Measurements from ENCODE around the gene SLC23A2. TPM values are rescaled to one million over a fixed set of nuclear protein-coding genes. Genes with fewer than 3 reads are reported as not detected.
"Not testable (repeated sequence)": the region's sequence is repeated elsewhere in the genome, so short reads cannot be mapped to it uniquely, and the experiment has no call there.

SLC23A2 gene
- total RNA-seq, 1 experiment from 2014 or later: 14.6 TPM

- POLR2A ChIA-PET: no interaction called here
- BruUV-seq (replicated peaks): no TSS peak
- in situ Hi-C loops (cut with HindIII; ENCODE audit: low pct_unique_long_range_greater_than_20kb, low sequenced_read_pairs) (no loop called here), intact Hi-C loops (cut with micrococcal nuclease; ENCODE audit: unreplicated experiment) (no loop called here)
- no peak for DNase-seq (ENCODE audit: low read depth, low spot score)
- Histone ChIP-seq H3K9me3 (ENCODE audit: control insufficient read depth, insufficient read depth, low read depth, low read length) (no peaks in the 10 kb centered on the region), H3K4me1 (ENCODE audit: control insufficient read depth, insufficient read depth, low read length) (no peaks in the 10 kb centered on the region), H3K36me3 (ENCODE audit: control insufficient read depth, insufficient read depth, low read length) (no peaks in the 10 kb centered on the region), H3K27me3 (ENCODE audit: control insufficient read depth, insufficient read depth, low read length) (no peaks in the 10 kb centered on the region), H3K4me3 (ENCODE audit: low read depth in 2 of 2, low read length in 2 of 2) (no peak overlapping the region), H3K27ac (ENCODE audit: low read length) (no peak overlapping the region)
- TF ChIP-seq SIN3A (IDR thresholded peaks at IDR 0.05; ENCODE audit: borderline replicate concordance, insufficient read depth, low read depth, low read length) (no peak), POLR2AphosphoS5 (IDR thresholded peaks at IDR 0.05; ENCODE audit: low read depth, low read length) (no peak)
- TF ChIP-seq, protein P1, sequence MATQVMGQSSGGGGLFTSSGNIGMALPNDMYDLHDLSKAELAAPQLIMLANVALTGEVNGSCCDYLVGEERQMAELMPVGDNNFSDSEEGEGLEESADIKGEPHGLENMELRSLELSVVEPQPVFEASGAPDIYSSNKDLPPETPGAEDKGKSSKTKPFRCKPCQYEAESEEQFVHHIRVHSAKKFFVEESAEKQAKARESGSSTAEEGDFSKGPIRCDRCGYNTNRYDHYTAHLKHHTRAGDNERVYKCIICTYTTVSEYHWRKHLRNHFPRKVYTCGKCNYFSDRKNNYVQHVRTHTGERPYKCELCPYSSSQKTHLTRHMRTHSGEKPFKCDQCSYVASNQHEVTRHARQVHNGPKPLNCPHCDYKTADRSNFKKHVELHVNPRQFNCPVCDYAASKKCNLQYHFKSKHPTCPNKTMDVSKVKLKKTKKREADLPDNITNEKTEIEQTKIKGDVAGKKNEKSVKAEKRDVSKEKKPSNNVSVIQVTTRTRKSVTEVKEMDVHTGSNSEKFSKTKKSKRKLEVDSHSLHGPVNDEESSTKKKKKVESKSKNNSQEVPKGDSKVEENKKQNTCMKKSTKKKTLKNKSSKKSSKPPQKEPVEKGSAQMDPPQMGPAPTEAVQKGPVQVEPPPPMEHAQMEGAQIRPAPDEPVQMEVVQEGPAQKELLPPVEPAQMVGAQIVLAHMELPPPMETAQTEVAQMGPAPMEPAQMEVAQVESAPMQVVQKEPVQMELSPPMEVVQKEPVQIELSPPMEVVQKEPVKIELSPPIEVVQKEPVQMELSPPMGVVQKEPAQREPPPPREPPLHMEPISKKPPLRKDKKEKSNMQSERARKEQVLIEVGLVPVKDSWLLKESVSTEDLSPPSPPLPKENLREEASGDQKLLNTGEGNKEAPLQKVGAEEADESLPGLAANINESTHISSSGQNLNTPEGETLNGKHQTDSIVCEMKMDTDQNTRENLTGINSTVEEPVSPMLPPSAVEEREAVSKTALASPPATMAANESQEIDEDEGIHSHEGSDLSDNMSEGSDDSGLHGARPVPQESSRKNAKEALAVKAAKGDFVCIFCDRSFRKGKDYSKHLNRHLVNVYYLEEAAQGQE (IDR thresholded peaks at IDR 0.05; ENCODE audit: insufficient read depth in 1 of 2, low read depth in 2 of 2, low read length in 1 of 2): no peak
- TF ChIP-seq, protein P2, sequence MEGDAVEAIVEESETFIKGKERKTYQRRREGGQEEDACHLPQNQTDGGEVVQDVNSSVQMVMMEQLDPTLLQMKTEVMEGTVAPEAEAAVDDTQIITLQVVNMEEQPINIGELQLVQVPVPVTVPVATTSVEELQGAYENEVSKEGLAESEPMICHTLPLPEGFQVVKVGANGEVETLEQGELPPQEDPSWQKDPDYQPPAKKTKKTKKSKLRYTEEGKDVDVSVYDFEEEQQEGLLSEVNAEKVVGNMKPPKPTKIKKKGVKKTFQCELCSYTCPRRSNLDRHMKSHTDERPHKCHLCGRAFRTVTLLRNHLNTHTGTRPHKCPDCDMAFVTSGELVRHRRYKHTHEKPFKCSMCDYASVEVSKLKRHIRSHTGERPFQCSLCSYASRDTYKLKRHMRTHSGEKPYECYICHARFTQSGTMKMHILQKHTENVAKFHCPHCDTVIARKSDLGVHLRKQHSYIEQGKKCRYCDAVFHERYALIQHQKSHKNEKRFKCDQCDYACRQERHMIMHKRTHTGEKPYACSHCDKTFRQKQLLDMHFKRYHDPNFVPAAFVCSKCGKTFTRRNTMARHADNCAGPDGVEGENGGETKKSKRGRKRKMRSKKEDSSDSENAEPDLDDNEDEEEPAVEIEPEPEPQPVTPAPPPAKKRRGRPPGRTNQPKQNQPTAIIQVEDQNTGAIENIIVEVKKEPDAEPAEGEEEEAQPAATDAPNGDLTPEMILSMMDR (IDR thresholded peaks at IDR 0.05): no peak
- no peak for ATAC-seq
- CTCF ChIA-PET: interaction anchor here (0.6 kb wide), 1 partner anchor 46 kb away, joined by 3 read pairs; no protein-coding TSS in a partner anchor
These were observed 37.9 kb upstream of the SLC23A2 start for GRCh38 chr20:5039255-5039657.

DNA sequence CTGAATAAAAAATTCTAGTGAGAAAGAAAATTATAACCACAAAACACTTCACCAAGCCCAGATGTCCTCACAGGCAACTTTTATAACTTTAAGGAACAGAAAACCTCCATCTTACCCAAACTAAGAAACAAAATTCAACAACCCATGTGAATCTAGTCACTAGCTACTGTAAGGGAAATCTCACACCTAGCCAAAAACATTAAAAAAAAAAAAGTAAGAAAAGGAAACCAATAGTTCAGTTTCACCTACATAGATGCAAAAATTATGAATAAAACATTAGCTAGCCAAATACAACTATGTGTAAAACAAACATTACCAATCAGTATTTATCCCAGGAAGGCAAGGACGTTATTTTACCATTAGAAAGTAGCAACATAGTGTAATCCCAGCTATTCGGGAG, 35.5 kb upstream of the SLC23A2 start:
- Histone ChIP-seq H3K36me3 (ENCODE audit: control insufficient read depth, insufficient read depth, low read length) (no peaks in the 10 kb centered on the region), H3K4me1 (ENCODE audit: control insufficient read depth, insufficient read depth, low read length) (no peaks in the 10 kb centered on the region), H3K27ac (ENCODE audit: low read length) (no peak overlapping the region), H3K9me3 (ENCODE audit: control insufficient read depth, insufficient read depth, low read depth, low read length) (no peaks in the 10 kb centered on the region), H3K4me3 (ENCODE audit: low read depth in 2 of 2, low read length in 2 of 2) (no peak overlapping the region), H3K27me3 (ENCODE audit: control insufficient read depth, insufficient read depth, low read length) (no peaks in the 10 kb centered on the region)
- no peak for TF ChIP-seq TCF7L2 (IDR thresholded peaks at IDR 0.05; ENCODE audit: low read depth, low read length)
- TF ChIP-seq, protein P2 (IDR thresholded peaks at IDR 0.05): no peak
- TF ChIP-seq POLR2AphosphoS5 (IDR thresholded peaks at IDR 0.05; ENCODE audit: low read depth, low read length): no peak
- TF ChIP-seq SIN3A (IDR thresholded peaks at IDR 0.05; ENCODE audit: borderline replicate concordance, insufficient read depth, low read depth, low read length): no peak
- TF ChIP-seq, protein P1 (IDR thresholded peaks at IDR 0.05; ENCODE audit: insufficient read depth in 1 of 2, low read depth in 2 of 2, low read length in 1 of 2): no peak
- no TSS peak for BruUV-seq (replicated peaks)
- ChIA-PET POLR2A (interaction anchor here (0.6 kb wide), 1 partner anchor 15 kb away, joined by 5 read pairs; no protein-coding TSS in a partner anchor), CTCF (interaction anchor here (0.6 kb wide), 1 partner anchor 335 kb away, joined by 4 read pairs; no protein-coding TSS in a partner anchor)
- no peak for ATAC-seq
- intact Hi-C loops (cut with micrococcal nuclease; ENCODE audit: unreplicated experiment): no loop called here
- no peak for DNase-seq (ENCODE audit: low read depth, low spot score)
- in situ Hi-C loops (cut with HindIII; ENCODE audit: low pct_unique_long_range_greater_than_20kb, low sequenced_read_pairs): no loop called here

- ATAC-seq; H3K36me3 ChIP-seq (ENCODE audit: control insufficient read depth, insufficient read depth, low read length); BruUV-seq (replicated peaks); intact Hi-C loops (cut with micrococcal nuclease; ENCODE audit: unreplicated experiment); H3K4me3 ChIP-seq (ENCODE audit: low read depth in 2 of 2, low read length in 2 of 2); H3K9me3 ChIP-seq (ENCODE audit: control insufficient read depth, insufficient read depth, low read depth, low read length); in situ Hi-C loops (cut with HindIII; ENCODE audit: low pct_unique_long_range_greater_than_20kb, low sequenced_read_pairs); H3K27me3 ChIP-seq (ENCODE audit: control insufficient read depth, insufficient read depth, low read length); CTCF ChIA-PET; DNase-seq (ENCODE audit: low read depth, low spot score); H3K4me1 ChIP-seq (ENCODE audit: control insufficient read depth, insufficient read depth, low read length); H3K27ac ChIP-seq (ENCODE audit: low read length); POLR2A ChIA-PET: not testable (repeated sequence)
These were observed 34.2 kb upstream of the SLC23A2 start for GRCh38 chr20:5035518-5035917.

Data from Panc1 (cell line).